Activated naive CD4-positive, alpha-beta T cell (primary cell): ENCODE results near the gene SLC9A9.

ENCODE experiments used
- DNase-seq, 4 experiments: peaks; one replicate each; lab custom pipeline; 2025; lab: John Stamatoyannopoulos, UW

Gene SLC9A9

GRCh38 chr3:143356839-143357238 is 491.4 kb downstream of the SLC9A9 start:
- DNase-seq = no peak

GRCh38 chr3:143354342-143354741 is 493.9 kb downstream of the SLC9A9 start:
- DNase-seq = no peak

- no peak for DNase-seq
Observed at GRCh38 chr3:143352850-143353550, 495.3 kb downstream of the SLC9A9 start.

- no peak for DNase-seq
Observed at GRCh38 chr3:143351895-143352608, 496.2 kb downstream of the SLC9A9 start.

GRCh38 chr3:143351354-143351753 is 496.9 kb downstream of the SLC9A9 start:
- no peak for DNase-seq

DNA sequence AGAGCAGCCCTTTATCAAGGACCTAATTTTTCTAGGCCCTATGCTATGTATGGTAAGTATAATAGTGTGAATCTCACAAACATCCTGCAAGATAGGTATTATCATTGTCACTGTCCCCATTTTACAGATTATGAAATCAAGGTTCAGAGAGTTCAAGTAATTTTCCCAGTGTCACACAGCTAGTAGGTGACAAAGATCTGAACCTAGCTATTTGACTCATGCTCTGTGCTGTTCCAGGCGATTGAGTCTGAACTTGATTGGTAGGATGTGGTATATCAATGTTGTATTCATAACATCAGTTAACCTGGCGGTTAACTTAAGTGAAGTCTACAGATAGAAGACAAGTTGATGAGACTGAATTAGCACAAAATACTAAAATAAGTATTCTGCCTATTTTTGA is 498.8 kb downstream of the SLC9A9 start:
- DNase-seq = no peak

DNA sequence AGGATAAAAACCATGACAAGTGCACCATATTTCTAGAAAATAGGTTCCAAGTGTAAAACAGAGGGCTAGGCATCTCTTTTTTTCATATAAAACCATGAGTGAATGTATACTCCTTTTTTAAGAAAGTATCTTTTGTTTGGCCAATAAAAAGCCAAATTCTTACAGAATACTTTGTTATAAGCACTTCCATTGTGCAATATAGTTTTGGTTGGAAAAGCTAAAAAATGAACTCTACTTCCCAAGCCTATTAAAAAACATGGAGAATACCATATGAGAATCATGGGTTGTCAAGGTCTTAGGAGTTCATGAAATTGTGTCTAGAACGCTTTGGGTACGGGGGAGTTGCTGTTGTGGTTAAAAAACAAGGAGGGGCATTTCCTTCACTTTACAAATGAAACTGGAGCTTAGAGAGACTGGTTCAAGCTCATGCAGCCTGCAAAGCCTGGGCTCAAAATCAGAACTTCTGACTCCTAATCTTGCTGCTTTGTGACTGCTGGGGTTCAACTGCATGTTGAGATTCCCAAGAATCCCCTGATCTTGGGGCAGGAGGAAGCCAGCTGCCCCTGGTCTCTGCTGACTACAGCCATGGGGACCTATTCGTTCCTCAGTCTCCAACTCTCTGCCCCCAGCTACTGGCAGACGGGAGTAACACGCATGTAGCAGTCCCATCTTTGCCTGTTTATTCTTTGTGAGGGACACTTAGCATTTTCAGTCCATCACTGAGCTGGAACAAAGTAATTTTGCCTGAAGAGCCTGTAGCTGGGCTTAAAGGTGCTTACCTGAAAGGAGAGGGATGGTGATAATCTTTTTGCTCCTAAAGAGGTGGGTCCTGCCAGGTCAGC is 499.6 kb downstream of the SLC9A9 start:
- no peak for DNase-seq

- DNase-seq = no peak
Observed at GRCh38 chr3:143344516-143345165, 503.6 kb downstream of the SLC9A9 start.

GRCh38 chr3:143343944-143344343 is 504.3 kb downstream of the SLC9A9 start:
- DNase-seq = no peak

DNA sequence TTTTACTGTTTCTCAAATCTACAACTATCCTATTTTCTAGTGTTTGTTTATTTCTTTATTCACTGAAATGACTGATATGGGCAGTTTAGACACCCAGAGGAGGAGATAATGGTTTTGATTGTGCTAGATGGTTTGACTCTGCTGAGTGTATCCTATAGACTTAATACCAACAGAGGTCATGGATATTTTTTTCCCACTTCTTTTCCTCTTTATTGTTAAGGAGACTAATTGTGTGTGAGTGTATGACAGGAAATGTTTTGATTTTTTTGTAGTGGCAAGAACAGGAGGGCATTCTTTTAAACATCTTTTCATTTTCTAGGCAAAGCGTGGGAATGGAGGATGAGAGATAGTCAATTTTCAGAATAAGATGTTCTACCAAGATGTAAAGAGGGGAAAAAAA is 505.2 kb downstream of the SLC9A9 start:
- no peak for DNase-seq

GRCh38 chr3:143339451-143339850 is 508.8 kb downstream of the SLC9A9 start:
- DNase-seq = no peak

- no peak for DNase-seq
Observed at GRCh38 chr3:143337387-143337786, 510.9 kb downstream of the SLC9A9 start.

DNA sequence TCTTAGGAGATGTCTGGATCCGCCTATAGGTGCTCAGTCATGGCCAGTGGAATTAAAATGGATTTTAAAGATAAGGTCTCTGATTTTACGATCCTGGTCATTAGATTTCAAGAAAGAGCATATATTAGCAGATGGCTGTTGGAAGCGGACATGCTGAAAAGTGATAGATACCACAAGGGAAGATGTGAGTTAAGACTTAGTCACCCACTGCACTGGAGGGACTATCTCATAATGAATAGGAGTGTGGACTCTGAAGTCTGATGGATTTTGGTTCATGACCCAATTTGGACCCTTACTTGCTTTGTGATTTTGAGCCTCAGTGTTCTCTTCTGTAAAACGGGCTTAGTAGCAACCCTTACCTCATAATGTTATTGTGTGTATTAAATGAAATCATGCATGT is 514.0 kb downstream of the SLC9A9 start:
- no peak for DNase-seq

DNA sequence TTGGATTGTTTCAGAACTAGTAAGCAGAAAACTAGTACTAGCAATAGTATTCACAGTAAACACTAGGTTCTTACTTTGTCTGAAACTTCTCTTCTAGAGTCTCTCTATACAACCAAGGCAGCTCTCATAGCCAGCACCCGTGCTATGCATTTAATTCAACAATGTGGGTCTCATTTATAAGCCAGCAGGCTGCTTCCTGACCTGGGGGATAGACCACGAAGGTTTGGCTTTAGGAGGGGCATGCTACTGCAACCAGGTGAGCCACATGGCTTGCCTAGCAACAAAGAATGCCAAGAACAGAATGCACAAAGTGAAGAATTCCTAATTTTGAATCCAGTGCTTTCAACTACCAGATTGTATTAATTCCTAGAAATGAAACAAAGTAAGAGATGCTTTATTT is 514.9 kb downstream of the SLC9A9 start:
- no peak for DNase-seq

GRCh38 chr3:143332026-143332425 is 516.2 kb downstream of the SLC9A9 start:
- DNase-seq = no peak

GRCh38 chr3:143331350-143331749 is 516.9 kb downstream of the SLC9A9 start:
- no peak for DNase-seq

DNA sequence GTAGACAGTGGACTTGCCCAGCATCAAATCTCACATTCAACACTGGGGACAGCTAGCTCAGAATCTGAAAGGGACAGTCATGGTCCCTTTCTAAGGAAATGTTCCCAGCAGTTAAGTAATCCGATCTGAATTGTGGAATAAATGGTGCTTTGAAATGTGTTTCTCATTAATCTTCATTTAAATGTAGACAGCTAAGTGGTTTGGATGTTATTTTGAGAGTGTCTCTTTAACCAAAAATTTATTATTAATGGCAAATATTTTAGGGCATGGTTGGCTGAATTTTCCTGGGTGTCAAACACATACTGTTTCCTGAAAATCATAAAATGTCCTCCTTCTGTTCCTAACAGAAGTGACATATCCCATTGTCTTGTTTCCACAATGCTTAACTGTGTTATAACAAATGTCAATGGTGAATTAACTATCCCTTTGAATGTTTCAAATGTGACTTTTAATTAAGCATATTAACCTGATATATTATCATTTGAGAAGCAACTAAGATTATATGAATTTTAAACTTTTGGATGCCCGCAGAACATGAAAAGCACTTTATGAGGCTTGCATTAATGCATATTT is 517.9 kb downstream of the SLC9A9 start:
- no peak for DNase-seq

GRCh38 chr3:143329567-143330211 is 518.6 kb downstream of the SLC9A9 start:
- no peak for DNase-seq

DNA sequence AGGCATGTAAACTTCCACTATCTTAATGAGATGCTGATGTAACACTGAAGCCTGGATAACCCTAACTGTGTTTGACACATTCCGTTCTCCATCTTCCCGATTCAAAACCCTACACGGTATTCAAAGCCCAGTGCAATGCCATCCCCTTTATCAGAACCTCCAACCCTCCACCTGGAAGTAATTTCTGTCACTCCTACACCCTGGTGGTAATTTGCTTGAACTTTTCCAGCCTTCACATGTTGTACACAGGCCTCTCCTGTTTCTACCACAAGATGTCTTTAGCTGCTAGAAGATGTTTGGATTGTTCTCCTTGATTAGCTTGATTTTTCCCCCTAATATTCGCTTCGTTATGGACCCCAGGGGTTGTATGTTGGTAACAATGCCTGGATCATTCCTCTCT is 519.8 kb downstream of the SLC9A9 start:
- DNase-seq = no peak

DNA sequence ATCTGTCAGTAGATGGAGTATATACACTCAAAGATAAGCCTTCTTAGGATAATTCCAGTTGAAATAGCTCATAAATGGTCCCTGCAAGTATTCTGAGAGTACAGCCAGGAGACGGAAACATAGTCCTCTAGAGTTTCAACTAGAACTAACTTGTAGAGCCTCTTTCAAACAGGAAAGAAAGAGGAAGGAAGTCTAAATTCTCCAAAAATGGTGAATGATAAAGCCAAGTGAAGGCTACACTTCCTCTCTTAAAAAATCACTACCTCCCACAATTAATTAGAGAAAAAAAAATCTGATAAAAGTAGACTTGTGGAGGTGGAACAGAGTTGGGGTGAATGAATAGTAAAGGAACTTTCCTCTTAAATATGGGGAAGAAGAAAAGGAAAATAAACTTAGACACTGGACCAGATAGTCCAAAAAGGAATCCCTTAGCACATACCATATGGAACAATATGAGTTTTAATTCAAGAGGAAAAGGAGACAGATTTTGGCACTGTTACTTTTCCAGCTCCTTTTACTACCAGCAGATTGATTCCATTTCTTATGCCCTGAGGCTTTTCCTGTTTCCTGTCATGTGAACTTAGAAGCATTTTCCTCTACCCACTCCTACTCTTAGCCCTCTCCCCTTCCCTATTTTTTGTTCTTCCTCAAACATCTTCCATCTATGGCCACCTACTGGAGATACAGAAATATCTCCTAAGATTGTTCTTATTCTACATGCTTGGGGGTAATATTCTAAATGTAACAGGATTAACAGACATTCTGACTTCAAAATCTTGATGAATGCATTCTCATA is 521.1 kb downstream of the SLC9A9 start:
- DNase-seq = no peak
